Tibial nerve (tissue), 4 donors: ENCODE data around the gene CAMKMT.

ENCODE experiments used
- EP300 ChIP-seq, 2 donors: sonication (generic); formaldehyde crosslinking; IDR thresholded peaks; one replicate each; pipeline ENCODE4 v1.6.1; 2017; ENCODE audit warnings: antibody characterized with exemption in 2 of 2, mild to moderate bottlenecking in 1 of 2
- POLR2A ChIP-seq, 2 donors: fragments of 450-650 bp; IDR thresholded peaks; one replicate each; pipeline ENCODE4 v1.6.1; 2017; ENCODE audit warnings: antibody characterized with exemption in 2 of 2, mild to moderate bottlenecking in 2 of 2, moderate library complexity in 2 of 2
- TF ChIP-seq, protein P1 (sequence below), 5 experiments: fragments of 200-600 bp in 3 of 5; fragments of 450-650 bp in 2 of 5; sonication (generic) in 3 of 5; IDR thresholded peaks; one replicate each; pipeline ENCODE4 v1.5.1; 2016 to 2019; ENCODE audit warnings: antibody characterized with exemption in 5 of 5, mild to moderate bottlenecking in 3 of 5, moderate library complexity in 2 of 5

DNA sequence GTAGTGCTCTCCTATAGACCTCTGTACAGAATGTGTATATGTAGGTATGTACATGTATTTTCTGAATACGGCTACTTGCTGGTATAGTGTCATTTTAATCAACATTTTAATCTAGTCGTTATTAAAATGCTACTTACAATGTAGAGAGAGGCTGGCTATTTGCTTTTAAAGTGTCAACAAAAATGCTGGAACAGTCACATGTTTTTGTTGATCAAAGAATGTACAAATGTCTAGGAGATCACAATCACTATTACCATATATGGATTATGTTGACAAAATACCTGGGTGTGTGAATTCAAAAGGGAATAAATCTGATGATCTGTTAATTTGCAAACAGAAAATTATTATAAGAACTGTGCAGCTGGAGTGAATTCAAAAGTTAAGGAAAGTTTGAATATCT is 170.3 kb downstream of the CAMKMT start:
- TF ChIP-seq, protein P1, sequence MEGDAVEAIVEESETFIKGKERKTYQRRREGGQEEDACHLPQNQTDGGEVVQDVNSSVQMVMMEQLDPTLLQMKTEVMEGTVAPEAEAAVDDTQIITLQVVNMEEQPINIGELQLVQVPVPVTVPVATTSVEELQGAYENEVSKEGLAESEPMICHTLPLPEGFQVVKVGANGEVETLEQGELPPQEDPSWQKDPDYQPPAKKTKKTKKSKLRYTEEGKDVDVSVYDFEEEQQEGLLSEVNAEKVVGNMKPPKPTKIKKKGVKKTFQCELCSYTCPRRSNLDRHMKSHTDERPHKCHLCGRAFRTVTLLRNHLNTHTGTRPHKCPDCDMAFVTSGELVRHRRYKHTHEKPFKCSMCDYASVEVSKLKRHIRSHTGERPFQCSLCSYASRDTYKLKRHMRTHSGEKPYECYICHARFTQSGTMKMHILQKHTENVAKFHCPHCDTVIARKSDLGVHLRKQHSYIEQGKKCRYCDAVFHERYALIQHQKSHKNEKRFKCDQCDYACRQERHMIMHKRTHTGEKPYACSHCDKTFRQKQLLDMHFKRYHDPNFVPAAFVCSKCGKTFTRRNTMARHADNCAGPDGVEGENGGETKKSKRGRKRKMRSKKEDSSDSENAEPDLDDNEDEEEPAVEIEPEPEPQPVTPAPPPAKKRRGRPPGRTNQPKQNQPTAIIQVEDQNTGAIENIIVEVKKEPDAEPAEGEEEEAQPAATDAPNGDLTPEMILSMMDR (IDR thresholded peaks at IDR 0.05): no peak
- TF ChIP-seq POLR2A (IDR thresholded peaks at IDR 0.05) (no peak), EP300 (IDR thresholded peaks at IDR 0.05) (no peak)
